ENCODE data around the gene SNRPF. TPM values are rescaled to one million over a fixed set of nuclear protein-coding genes. Genes with fewer than 3 reads are reported as not detected.

The SNRPF gene
- total and polyA plus RNA-seq, 2 of the 8 experiments (the other 6 are each of a cell fraction or from before 2014, with no cell fraction given), result 58.5 to 79.7 TPM

DNA sequence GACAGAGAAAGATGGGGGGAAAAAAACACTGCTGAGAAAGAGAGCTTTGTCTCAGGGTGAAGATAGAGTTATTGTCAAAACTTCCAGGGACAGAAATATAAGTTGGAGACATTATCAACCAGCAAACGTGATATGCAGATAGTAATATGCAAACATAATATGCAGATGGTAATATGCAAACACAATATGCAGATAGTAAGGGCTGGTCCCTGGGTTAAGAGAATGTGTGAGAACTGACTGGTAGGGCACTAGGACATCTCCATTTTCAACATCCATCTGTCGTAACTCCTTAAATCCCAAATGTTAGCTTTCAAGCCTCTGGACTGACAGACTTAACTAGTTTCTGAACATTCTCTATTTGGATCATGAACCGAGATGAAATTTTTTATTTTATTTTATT, 32.2 kb downstream of the SNRPF start (continued):
- TF ChIP-seq NANOG (IDR thresholded peaks at IDR 0.05; ENCODE audit: insufficient read depth, low read depth, low read length, poor library complexity, severe bottlenecking) (no peak), CBX5 (IDR thresholded peaks at IDR 0.05; ENCODE audit: low read depth, low read length) (no peak)
